Fibroblast of mammary gland (primary cell): ENCODE data around the gene CNPY4.
A peak's percentile ranks its signal among the peaks of the same experiment; 100 is the strongest.

Experiments used
- DNase-seq: peaks from one replicate; pipeline ENCODE4 v3.0.0-alpha.2; 2010; ENCODE audit warnings: low read depth
- H3K4me3 ChIP-seq: 2 replicates; pipeline ENCODE4 v1.5.1; 2011; ENCODE audit warnings: low read depth, mild to moderate bottlenecking, low read length, moderate library complexity; ENCODE audit not compliant: control insufficient read depth
- CTCF ChIP-seq: conservative IDR thresholded peaks from 2 replicates; pipeline ENCODE4 v1.5.1; 2011; ENCODE audit warnings: low read depth, low read length, inconsistent platforms; ENCODE audit not compliant: control insufficient read depth, insufficient read depth

Gene CNPY4

GRCh38 chr7:100115026-100115425 lies 4.4 kb upstream of the CNPY4 start:
- no peak overlapping the region for H3K4me3 ChIP-seq
- no peak for TF ChIP-seq CTCF
- no peak for DNase-seq

GRCh38 chr7:100118388-100119071 lies 904 bp upstream of the CNPY4 start:
- no peak for TF ChIP-seq CTCF
- DNase-seq, result no peak
- H3K4me3 ChIP-seq, result peak overlapping the region; percentile 97

- peak overlapping the region; percentile 97 for H3K4me3 ChIP-seq
- no peak for TF ChIP-seq CTCF
- DNase-seq, result peak; percentile 64
Observed at GRCh38 chr7:100119970-100120732, 717 bp downstream of the CNPY4 start.

GRCh38 chr7:100120733-100121036 lies 1.3 kb downstream of the CNPY4 start:
- peak overlapping the region; percentile 97 for H3K4me3 ChIP-seq
- no peak for DNase-seq
- no peak for TF ChIP-seq CTCF

- DNase-seq, result no peak
- TF ChIP-seq CTCF, result no peak
- no peak overlapping the region for H3K4me3 ChIP-seq
Observed at GRCh38 chr7:100122067-100122466, 2.6 kb downstream of the CNPY4 start.

- no peak for DNase-seq
- no peak overlapping the region for H3K4me3 ChIP-seq
- TF ChIP-seq CTCF, result no peak
Observed at GRCh38 chr7:100122568-100122967, 3.1 kb downstream of the CNPY4 start.
